ENCODE results near the gene HBA2. TPM values are rescaled to one million over a fixed set of nuclear protein-coding genes. Genes with fewer than 3 reads are reported as not detected.

The HBA2 gene
- total RNA-seq, 1 experiment from 2014 or later, result not detected

DNA sequence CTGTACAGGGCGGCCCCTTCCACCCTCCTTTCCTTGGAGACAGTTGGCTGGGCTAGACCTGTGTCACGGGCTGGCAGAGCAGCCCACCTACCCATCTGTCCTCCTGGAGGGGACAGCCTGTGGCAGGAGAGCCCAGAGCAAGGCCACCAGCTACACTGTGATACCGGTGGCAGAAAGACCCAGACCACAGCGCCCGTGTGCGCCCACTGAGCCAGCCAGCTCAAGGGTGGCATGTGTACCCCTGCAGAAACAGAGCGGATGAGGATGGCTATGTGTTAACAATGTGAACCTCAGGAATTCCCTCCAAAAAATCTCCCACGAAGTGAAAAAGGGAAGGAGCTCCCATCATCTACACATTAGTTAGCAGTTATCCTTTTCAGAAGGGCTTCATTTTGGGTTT is 14.7 kb downstream of the HBA2 start:
- H3K14ac ChIP-seq (ENCODE audit: insufficient read depth, low read length), result no peak overlapping the region
- H3K9ac ChIP-seq (ENCODE audit: extremely low read depth, insufficient read length, low read length), result no peak overlapping the region
- H3K18ac ChIP-seq (ENCODE audit: insufficient read length, low read depth, low read length), result no peak overlapping the region
- H4K5ac ChIP-seq (ENCODE audit: insufficient read length, low read depth, low read length), result no peak overlapping the region
- H2AK5ac ChIP-seq (ENCODE audit: insufficient read length, low read length), result no peak overlapping the region
- H2BK20ac ChIP-seq (ENCODE audit: low read depth, low read length, poor library complexity, severe bottlenecking), result no peak overlapping the region
- peaks cover 38 to 61% (median 58%) of the 10 kb centered on the region in 3 experiments for H3K36me3 Mint-ChIP-seq (ENCODE audit: insufficient read depth in 1 of 3, low read depth in 3 of 3)
- no peak overlapping the region for H2BK120ac ChIP-seq (ENCODE audit: low read depth, low read length, poor library complexity, severe bottlenecking)
- H3K4ac ChIP-seq (ENCODE audit: low read depth, low read length), result no peak overlapping the region
- no peak overlapping the region for H3K27ac ChIP-seq (ENCODE audit: insufficient read length, low read depth, low read length)
- no peaks in the 10 kb centered on the region for H3K4me1 Mint-ChIP-seq
- H3K4me3 Mint-ChIP-seq, result no peak overlapping the region
- DNase-seq, result no peak
- H2BK15ac ChIP-seq (ENCODE audit: low read depth, low read length), result no peak overlapping the region
- no peak overlapping the region for H4K91ac ChIP-seq (ENCODE audit: insufficient read length, low read depth, low read length)
- H4K8ac ChIP-seq (replicated peaks; ENCODE audit: insufficient read length, low read depth, low read length), result no peak overlapping the region
- no peaks in the 10 kb centered on the region for H3K27me3 ChIP-seq (ENCODE audit: insufficient read depth, low read length)
- H3K23me2 ChIP-seq (ENCODE audit: insufficient read length, low read depth, low read length, poor library complexity, severe bottlenecking), result no peaks in the 10 kb centered on the region
- no peak overlapping the region for H3T11ph ChIP-seq (ENCODE audit: low read length)
- H2BK5ac ChIP-seq (ENCODE audit: insufficient read length, low read length), result no peak overlapping the region
- no peaks in the 10 kb centered on the region; a peak in 1 of 5 replicates for H3K9me3 Mint-ChIP-seq
- H2AFZ ChIP-seq (ENCODE audit: low read length), result no peak overlapping the region
- H2BK12ac ChIP-seq (ENCODE audit: insufficient read length, low read depth, low read length), result no peak overlapping the region
- H3K79me2 ChIP-seq (ENCODE audit: insufficient read depth, low read length), result no peaks in the 10 kb centered on the region
- no peak overlapping the region for H3K27ac Mint-ChIP-seq
- no peaks in the 10 kb centered on the region for H4K20me1 ChIP-seq (ENCODE audit: control insufficient read depth, insufficient read depth, insufficient read length)
- H3K4me1 ChIP-seq (ENCODE audit: insufficient read depth, low read length), result no peaks in the 10 kb centered on the region
- TF ChIP-seq, protein P1, sequence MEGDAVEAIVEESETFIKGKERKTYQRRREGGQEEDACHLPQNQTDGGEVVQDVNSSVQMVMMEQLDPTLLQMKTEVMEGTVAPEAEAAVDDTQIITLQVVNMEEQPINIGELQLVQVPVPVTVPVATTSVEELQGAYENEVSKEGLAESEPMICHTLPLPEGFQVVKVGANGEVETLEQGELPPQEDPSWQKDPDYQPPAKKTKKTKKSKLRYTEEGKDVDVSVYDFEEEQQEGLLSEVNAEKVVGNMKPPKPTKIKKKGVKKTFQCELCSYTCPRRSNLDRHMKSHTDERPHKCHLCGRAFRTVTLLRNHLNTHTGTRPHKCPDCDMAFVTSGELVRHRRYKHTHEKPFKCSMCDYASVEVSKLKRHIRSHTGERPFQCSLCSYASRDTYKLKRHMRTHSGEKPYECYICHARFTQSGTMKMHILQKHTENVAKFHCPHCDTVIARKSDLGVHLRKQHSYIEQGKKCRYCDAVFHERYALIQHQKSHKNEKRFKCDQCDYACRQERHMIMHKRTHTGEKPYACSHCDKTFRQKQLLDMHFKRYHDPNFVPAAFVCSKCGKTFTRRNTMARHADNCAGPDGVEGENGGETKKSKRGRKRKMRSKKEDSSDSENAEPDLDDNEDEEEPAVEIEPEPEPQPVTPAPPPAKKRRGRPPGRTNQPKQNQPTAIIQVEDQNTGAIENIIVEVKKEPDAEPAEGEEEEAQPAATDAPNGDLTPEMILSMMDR (conservative IDR thresholded peaks at IDR 0.05), result no peak
- H3K79me1 ChIP-seq (ENCODE audit: insufficient read depth, low read depth, low read length, poor library complexity, severe bottlenecking), result no peaks in the 10 kb centered on the region
- H3K9me3 ChIP-seq (ENCODE audit: control insufficient read depth, low read depth, low read length), result no peaks in the 10 kb centered on the region
- 0 out of 2 replicates have a peak, but pooled peaks cover 1% of the 10 kb centered on the region for H3K27me3 Mint-ChIP-seq (ENCODE audit: low read depth)
- no CpG with 5 or more reads among the region's 8 CpGs for WGBS (ENCODE audit: extremely low coverage, insufficient read length, low lambda C conversion rate)
- no peak overlapping the region for H3K23ac ChIP-seq (ENCODE audit: insufficient read length, low read depth, low read length)
- H3K56ac ChIP-seq (ENCODE audit: insufficient read length, low read depth, low read length), result no peak overlapping the region
- no peak overlapping the region for H3K4me2 ChIP-seq (ENCODE audit: insufficient read depth, insufficient read length, low read length)
